Vagina (tissue), 2 donors: Measurements from ENCODE around the gene MTUS2.

Experiments used
- POLR2A ChIP-seq, 2 donors: fragments of 450-650 bp; IDR thresholded peaks; one replicate each; pipeline ENCODE4 v1.6.1; 2017; ENCODE audit warnings: antibody characterized with exemption in 2 of 2, mild to moderate bottlenecking in 2 of 2, moderate library complexity in 2 of 2
- POLR2AphosphoS5 ChIP-seq, 2 donors: sonication (generic); formaldehyde crosslinking; IDR thresholded peaks; one replicate each; pipeline ENCODE4 v1.9.0; 2017; ENCODE audit warnings: antibody characterized with exemption in 2 of 2, mild to moderate bottlenecking in 2 of 2, low read depth in 1 of 2; ENCODE audit not compliant: insufficient read depth in 1 of 2
- TF ChIP-seq, protein P1 (sequence below), 3 experiments: fragments of 450-650 bp in 2 of 3; fragments of 200-600 bp in 1 of 3; sonication (generic) in 1 of 3; IDR thresholded peaks; one replicate each; pipeline ENCODE4 v1.5.1; 2017 to 2019; ENCODE audit warnings: antibody characterized with exemption in 3 of 3, mild to moderate bottlenecking in 2 of 3, moderate library complexity in 2 of 3

DNA sequence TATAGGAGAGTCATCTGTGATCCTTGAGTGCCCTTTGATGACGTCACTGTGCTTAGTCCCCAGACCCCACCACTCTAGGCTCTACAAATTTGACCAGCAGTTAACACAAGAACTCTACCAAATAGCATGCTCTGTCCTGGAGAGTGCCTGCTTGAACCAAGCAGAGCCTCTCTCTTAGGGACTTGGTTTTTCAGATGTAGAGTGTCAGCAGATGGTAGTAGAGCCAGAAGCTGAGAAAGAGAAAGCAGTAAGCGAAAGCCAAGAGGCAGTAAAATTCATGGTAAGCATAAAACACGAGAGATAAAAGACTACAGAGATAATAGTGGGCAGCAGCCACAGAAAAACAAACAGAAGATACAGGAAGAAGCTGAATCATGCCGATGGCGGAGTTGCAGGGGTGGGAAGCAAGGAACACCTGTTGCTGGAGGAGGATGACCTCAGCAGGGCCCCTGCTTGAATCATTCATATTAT is 582.1 kb downstream of the MTUS2 start:
- TF ChIP-seq POLR2A (IDR thresholded peaks at IDR 0.05) = no peak
- TF ChIP-seq POLR2AphosphoS5 (IDR thresholded peaks at IDR 0.05; ENCODE audit: insufficient read depth in 1 of 2, low read depth in 1 of 2) = no peak
- TF ChIP-seq, protein P1, sequence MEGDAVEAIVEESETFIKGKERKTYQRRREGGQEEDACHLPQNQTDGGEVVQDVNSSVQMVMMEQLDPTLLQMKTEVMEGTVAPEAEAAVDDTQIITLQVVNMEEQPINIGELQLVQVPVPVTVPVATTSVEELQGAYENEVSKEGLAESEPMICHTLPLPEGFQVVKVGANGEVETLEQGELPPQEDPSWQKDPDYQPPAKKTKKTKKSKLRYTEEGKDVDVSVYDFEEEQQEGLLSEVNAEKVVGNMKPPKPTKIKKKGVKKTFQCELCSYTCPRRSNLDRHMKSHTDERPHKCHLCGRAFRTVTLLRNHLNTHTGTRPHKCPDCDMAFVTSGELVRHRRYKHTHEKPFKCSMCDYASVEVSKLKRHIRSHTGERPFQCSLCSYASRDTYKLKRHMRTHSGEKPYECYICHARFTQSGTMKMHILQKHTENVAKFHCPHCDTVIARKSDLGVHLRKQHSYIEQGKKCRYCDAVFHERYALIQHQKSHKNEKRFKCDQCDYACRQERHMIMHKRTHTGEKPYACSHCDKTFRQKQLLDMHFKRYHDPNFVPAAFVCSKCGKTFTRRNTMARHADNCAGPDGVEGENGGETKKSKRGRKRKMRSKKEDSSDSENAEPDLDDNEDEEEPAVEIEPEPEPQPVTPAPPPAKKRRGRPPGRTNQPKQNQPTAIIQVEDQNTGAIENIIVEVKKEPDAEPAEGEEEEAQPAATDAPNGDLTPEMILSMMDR (IDR thresholded peaks at IDR 0.05) = no peak
